Measurements from ENCODE around the gene SOCS2.

Gene SOCS2, protein sequence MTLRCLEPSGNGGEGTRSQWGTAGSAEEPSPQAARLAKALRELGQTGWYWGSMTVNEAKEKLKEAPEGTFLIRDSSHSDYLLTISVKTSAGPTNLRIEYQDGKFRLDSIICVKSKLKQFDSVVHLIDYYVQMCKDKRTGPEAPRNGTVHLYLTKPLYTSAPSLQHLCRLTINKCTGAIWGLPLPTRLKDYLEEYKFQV

DNA sequence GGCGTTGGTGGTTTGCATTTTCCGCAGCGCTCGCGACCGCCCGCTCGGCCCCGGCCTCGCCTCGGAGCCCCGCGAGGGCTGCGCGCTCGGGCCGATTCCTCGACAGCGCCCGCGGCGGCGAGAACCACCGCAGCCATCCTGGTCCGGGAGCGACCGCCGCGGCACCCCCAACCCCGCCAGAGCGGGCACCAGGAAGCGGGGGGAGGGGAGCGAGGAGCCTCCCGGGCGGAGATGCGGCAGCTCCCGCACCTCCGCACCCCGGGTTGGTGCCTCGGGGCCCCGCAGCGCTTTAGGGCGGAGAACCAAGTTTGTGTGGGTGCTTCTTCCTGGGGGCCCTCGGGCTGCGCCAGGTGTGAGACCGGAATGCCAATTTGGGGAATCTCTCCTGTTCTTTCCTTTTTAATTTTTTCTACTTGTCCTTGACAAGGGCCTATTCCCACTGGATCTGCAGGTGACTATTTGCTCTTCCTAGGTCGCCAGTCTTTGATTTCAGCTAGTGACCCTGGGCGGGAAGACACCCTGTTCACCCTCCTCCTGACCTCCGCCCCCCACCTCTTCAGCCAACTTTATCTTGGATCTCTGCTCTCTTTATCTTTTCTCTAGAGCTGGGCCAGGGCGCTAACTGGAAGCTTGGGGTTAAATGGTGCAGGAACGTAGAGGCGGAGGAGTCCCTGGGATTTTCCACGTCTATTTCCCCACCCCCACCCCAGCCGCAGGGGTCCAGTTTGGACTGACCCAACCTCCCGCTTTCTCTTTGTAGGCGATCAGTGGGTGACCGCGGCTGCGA, at the start of gene SOCS2:
SOCS2 (plus strand) TSS at position 751 of the 787 bp plus-strand sequence. CDS start 223 bp downstream, outside the sequence.
- H3K4me3 ChIP-seq (ENCODE audit: low read length) = peak within 1 kb of the TSS; percentile 87
- TF ChIP-seq ZNF274 (IDR thresholded peaks at IDR 0.05; ENCODE audit: low read depth, low read length) = no peak

- TF ChIP-seq ZNF274 (IDR thresholded peaks at IDR 0.05; ENCODE audit: low read depth, low read length) = no peak
- H3K4me3 ChIP-seq (ENCODE audit: low read length) = no peak overlapping the region
Measured at GRCh38 chr12:93524386-93525133, 47.9 kb upstream of the SOCS2 start.

DNA sequence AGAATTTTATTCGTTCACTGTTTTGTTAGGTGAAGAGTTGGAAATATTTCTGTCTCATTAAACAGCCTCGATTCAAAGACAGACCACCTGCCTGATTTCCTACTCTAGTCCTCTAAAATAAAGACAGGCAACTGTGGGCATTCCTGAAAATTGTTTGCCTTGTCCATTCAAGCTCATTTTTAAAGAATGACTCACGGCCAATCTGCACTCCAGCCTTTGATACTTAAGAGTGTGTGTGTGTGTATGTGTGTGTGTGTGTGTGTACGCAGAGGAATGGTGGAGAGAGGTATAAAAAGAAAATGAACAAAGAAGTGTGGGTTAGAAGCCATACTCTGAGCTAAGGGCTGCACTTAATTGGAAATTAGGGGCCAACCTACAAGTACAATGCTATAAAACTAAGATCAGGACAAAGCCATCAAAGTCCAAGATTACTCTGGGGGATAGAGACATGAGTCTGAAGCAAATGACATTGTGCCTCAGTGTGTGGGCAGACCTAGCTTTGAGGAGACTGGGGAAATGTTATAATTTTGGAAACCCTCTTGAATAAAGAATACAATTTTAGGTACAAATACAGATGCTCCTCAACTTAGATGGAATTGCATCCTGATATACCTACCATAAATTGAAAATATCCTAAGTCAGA, 45.6 kb upstream of the SOCS2 start:
- no peak overlapping the region for H3K4me3 ChIP-seq (ENCODE audit: low read length)
- no peak for TF ChIP-seq ZNF274 (IDR thresholded peaks at IDR 0.05; ENCODE audit: low read depth, low read length)

DNA sequence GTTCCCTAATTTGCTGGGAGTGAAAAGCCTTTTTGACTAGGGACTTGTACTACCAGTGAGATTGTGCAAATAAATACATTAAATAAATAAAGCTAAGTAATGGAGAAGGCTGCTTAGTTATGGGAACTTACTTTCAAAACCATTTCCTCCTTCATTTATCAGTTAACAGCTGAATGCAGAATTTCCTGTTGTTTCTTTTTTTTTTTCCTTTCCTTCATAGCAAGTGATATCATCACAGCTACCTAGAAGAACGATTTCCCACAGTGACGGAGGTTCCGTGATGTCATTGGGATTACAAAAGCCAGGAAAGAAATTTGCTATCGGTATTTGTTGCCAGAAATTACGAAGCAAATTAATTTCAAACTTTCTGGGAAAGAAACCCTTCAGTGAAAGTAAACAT, 42.1 kb upstream of the SOCS2 start:
- no peak overlapping the region for H3K4me3 ChIP-seq (ENCODE audit: low read length)
- TF ChIP-seq ZNF274 (IDR thresholded peaks at IDR 0.05; ENCODE audit: low read depth, low read length) = no peak

DNA sequence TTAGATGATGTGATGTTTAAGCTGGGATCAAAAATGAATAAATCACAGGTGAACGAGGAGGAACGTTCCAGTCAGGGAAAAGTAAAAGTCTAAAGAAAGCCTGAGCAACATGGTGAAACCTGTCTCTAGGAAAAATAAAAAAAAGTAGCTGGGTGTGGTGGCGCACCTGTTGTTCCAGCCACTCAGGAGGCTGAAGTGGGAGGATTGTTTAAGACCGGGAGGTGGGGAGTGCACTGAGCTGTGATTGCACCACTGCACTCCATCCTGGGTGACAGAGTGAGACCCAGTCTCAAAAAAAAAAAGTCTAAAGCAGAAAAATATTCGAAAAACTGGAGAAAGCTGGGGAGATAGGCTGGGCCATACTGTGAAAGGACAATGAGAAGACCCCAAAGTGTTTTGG, 39.2 kb upstream of the SOCS2 start:
- no peak for TF ChIP-seq ZNF274 (IDR thresholded peaks at IDR 0.05; ENCODE audit: low read depth, low read length)
- no peak overlapping the region for H3K4me3 ChIP-seq (ENCODE audit: low read length)

DNA sequence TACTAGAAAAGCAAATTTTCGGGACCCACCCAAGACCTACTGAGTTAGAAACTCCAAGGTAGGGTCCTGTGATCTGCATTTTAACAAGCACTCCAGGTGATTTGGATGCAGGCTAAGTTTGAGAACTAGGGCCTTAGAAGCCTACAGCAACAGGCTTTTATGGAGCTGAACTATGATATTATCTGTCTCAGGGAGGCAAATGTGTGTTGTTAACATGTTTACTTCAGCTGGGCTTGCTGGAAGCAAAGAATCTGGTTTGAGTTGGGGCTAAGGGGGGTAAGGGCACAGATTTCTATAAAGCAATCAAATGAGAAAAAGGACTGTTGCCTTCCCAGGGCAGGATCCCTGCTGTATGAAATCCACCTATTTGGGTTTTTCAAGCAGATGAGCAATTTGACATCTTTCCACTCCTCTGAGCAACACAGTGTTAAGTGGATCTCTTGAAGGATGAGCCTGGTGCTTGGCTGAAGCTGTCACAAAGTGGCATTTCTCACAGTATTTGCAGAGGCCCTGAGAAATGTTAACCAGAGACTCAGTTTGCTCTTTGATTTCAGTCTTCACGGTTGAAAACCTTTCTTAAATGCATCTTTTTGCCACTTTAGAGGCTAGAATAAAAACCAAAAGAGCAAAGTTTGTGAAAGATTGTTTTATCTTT, 36.2 kb upstream of the SOCS2 start:
- H3K4me3 ChIP-seq (ENCODE audit: low read length) = no peak overlapping the region

DNA sequence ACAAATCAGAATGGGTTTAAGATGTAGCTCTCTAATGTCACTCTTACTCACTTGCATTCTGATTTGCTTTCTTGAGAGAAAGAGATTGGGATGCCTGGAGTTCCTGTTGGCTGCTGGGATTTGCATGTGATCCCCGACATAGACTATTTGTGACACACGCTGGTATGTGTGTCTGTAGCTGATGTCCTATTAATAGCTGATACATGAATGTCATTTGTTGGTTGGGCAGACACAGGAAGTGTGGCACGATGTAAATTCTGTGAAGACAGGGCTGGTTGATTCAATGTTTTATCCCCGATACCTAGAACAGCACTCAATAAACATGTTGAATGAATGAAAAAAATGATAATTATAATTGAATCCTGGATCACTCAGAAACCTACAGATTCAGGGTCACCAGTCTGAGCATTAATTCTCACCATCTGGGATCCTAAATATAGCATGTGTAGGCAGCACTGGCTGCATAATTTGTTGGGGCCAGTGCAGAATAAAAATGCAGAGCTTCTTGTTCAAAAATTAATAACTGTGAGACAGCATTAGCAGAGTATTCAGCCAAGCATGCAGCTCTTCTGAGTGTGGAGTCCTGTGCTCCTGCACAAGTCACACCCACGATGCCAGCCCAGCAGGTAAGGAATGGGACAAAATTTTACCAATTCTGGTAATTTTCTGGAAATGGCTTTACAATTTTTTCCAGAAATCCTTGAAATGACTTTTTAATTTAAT, 35.5 kb upstream of the SOCS2 start:
- TF ChIP-seq ZNF274 (IDR thresholded peaks at IDR 0.05; ENCODE audit: low read depth, low read length) = no peak

More for the DNA sequence above, 36.2 kb upstream of the SOCS2 start:
- TF ChIP-seq ZNF274 (IDR thresholded peaks at IDR 0.05; ENCODE audit: low read depth, low read length) = no peak

GRCh38 chr12:93537769-93538168, 34.7 kb upstream of the SOCS2 start:
- H3K4me3 ChIP-seq (ENCODE audit: low read length) = no peak overlapping the region
- no peak for TF ChIP-seq ZNF274 (IDR thresholded peaks at IDR 0.05; ENCODE audit: low read depth, low read length)

More for the DNA sequence above, 35.5 kb upstream of the SOCS2 start:
- H3K4me3 ChIP-seq (ENCODE audit: low read length) = peak overlapping the region; percentile 31; the same call in 1 of the 2 replicates

- no peak for TF ChIP-seq ZNF274 (IDR thresholded peaks at IDR 0.05; ENCODE audit: low read depth, low read length)
Measured at GRCh38 chr12:93539821-93540220, 32.7 kb upstream of the SOCS2 start.

GRCh38 chr12:93540466-93540865, 32.0 kb upstream of the SOCS2 start:
- H3K4me3 ChIP-seq (ENCODE audit: low read length) = no peak overlapping the region
- TF ChIP-seq ZNF274 (IDR thresholded peaks at IDR 0.05; ENCODE audit: low read depth, low read length) = no peak

More at GRCh38 chr12:93539821-93540220, 32.7 kb upstream of the SOCS2 start:
- no peak overlapping the region for H3K4me3 ChIP-seq (ENCODE audit: low read length)

DNA sequence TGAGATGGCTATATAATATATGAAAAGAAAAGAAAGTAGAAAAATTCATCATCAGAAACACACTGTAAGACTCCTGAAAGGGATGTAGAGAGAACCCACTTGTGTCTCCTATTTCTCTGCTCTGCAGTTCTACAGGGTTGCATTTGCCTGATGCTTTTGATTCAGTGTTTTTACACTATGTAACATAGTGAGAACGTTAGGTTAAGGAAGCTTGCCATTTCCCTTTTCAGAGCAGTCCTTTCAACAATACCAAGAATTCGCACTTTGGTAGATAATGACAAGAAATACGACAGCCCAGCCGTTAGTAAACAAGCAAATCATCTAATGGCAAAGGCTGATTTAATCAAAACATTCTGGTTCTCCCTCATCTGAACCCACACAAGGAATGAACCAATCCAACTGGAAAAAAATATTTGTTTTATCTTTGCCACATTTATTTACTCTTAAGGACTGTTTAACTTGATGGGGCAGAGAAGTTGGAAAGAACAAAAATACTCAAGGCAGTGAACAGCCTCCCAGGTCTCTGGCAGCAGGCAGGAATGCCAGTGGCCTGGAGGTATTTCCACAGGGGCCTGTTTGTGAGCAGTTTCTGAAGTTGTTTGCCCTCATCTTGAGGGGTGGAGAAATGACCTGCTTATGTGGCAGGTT, 30.8 kb upstream of the SOCS2 start:
- H3K4me3 ChIP-seq (ENCODE audit: low read length) = no peak overlapping the region
- TF ChIP-seq ZNF274 (IDR thresholded peaks at IDR 0.05; ENCODE audit: low read depth, low read length) = no peak

DNA sequence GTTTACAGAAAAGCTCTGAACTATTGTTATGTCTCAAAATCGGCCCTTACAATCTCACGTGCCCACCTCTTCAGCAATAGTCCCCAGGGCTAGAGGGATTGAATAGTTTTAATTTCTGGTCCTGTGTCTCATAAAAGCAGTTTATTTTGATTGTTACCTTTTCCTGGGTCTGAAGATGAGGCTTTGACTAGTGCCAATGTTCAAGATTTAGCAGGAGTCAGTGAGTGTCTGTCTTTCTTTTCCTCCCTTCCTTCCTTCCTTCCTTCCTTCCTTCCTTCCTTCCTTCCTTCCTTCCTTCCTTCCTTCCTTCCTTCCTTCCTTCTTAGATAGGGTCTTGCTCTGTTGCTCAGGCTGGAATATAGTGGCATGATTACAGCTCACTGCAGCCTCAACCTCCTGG, 24.7 kb upstream of the SOCS2 start:
- no peak for TF ChIP-seq ZNF274 (IDR thresholded peaks at IDR 0.05; ENCODE audit: low read depth, low read length)
- H3K4me3 ChIP-seq (ENCODE audit: low read length) = no peak overlapping the region

DNA sequence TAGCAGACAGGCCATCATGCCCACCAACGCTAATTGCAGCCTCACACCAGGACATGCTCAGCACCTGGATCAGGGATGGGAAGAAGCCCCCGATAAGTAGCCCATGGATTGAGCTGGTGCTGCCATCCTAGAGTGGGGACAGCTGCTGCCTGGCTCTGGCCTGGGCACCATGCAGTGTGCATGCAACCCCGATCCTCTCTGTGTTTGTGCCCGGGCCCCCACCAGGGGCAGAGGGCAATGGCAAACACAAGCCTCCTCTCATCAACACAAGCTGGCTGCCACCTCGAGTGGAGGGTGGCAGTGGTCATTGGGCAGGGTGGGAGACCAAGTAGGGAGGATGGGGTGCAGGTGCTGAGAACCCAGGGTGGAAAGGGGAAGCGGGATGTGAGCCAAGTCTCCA, 23.3 kb upstream of the SOCS2 start:
- no peak for TF ChIP-seq ZNF274 (IDR thresholded peaks at IDR 0.05; ENCODE audit: low read depth, low read length)
- H3K4me3 ChIP-seq (ENCODE audit: low read length) = no peak overlapping the region
